Ovary (tissue), 9 donors: Measurements from ENCODE around the gene MYO9B. TPM values are rescaled to one million over a fixed set of nuclear protein-coding genes. Genes with fewer than 3 reads are reported as not detected.
"Not testable (repeated sequence)": the region's sequence is repeated elsewhere in the genome, so short reads cannot be mapped to it uniquely, and the experiment has no call there.

Experiments
- DNase-seq, 5 donors: peaks; one replicate each; pipeline ENCODE4 v3.0.0-alpha.2; 2019 to 2020
- H3K27ac ChIP-seq, 2 donors: fragments of 200-600 bp; one replicate each; pipeline versions ENCODE4 v1.5.1 to v1.8.0; 2019 to 2022
- H3K27me3 ChIP-seq: fragments of 200-600 bp; one replicate; pipeline ENCODE4 v1.8.0; 2022
- H3K36me3 ChIP-seq: fragments of 200-600 bp; sonication (generic); one replicate; pipeline ENCODE4 v1.5.1; 2019
- H3K4me1 ChIP-seq: one replicate; pipeline ENCODE4 v1.8.1; 2013; ENCODE audit warnings: mild to moderate bottlenecking, moderate library complexity; ENCODE audit not compliant: insufficient read depth
- H3K4me3 ChIP-seq: fragments of 200-600 bp; sonication (generic); one replicate; pipeline ENCODE4 v1.5.1; 2017
- H3K9me3 ChIP-seq, 2 donors: fragments of 200-600 bp in 1 of 2; sonication (generic) in 1 of 2; one replicate each; pipeline versions ENCODE4 v1.5.1 to v1.8.1; 2013 to 2019; ENCODE audit warnings: mild to moderate bottlenecking in 1 of 2, moderate library complexity in 1 of 2
- CTCF ChIP-seq, 3 donors: fragments of 450-650 bp in 2 of 3; fragments of 200-600 bp in 1 of 3; IDR thresholded peaks; one replicate each; pipeline versions ENCODE4 v1.5.1 to v1.8.0; 2016 to 2022; ENCODE audit warnings: antibody characterized with exemption in 3 of 3, mild to moderate bottlenecking in 1 of 3
- EP300 ChIP-seq: sonication (generic); formaldehyde crosslinking; IDR thresholded peaks from one replicate; pipeline ENCODE4 v1.6.1; 2017; ENCODE audit warnings: antibody characterized with exemption
- POLR2A ChIP-seq: fragments of 450-650 bp; IDR thresholded peaks from one replicate; pipeline ENCODE4 v1.6.1; 2017; ENCODE audit warnings: antibody characterized with exemption, mild to moderate bottlenecking, moderate library complexity
- WGBS, 3 donors: extraction: QIAGEN DNeasy Blood & Tissue Kit in 1 of 3; methylation state at CpG; one replicate each; pipeline versions ENCODE4 v1.1.5 to v1.1.7; 2013 to 2017; 5-methylcytosine and 5-hydroxymethylcytosine counted together
- intact Hi-C, 4 donors: fragments of 100-400 bp; cut with DNase I; formaldehyde crosslinking; loops; one replicate each; pipeline versions ENCODE4 v1.11.0 to v1.15.1; 2022 to 2023
- polyA plus RNA-seq, 2 donors: library from polyadenylated mRNA; stranded (reverse); fragments of 200-250 nt in 1 of 2; fragments of 350-450 nt in 1 of 2; fragmentation: Illumina TruSeq in 1 of 2; extraction: RNeasy Lipid Tissue Mini Kit (QIAGEN cat#74804) in 1 of 2; gene quantifications; one replicate each; pipeline ENCODE4 v1.2.3, GENCODE V29; 2013 to 2014
- total RNA-seq, 7 donors: library from RNA; depleted of rRNA in 2 of 7; stranded (reverse); fragments of >200 nt in 2 of 7; fragmentation: NEBNext Ultra II Directional in 3 of 7; extraction: Animal tissue kit (Norgen Biotek cat#: 25700) in 3 of 7; gene quantifications; one replicate each; pipeline versions ENCODE4 v1.1.0 to v1.2.4, GENCODE V29; 2016 to 2023
- donor health status: DM: no; HTN: no; CAD: no; lungs with moderate emphysema.
- donor health status: DM: no; HTN: no; CAD: no.
- donor health status: Bipolar disorder and iron deficiency.
- donor health status: DM: yes; HTN: yes; CAD: no.
- donor health status: DM: no; HTN: no; CAD: no.
- donor health status: DM: yes; HTN: yes; CAD: no.

Gene MYO9B
- total and polyA plus RNA-seq, 9 donors: 17.9 to 56.3 (median 34.1) TPM

- Histone ChIP-seq H3K4me1 (no peaks in the 10 kb centered on the region), H3K27ac (no peak overlapping the region), H3K4me3 (no peak overlapping the region), H3K9me3 (no peaks in the 10 kb centered on the region), H3K27me3 (no peaks in the 10 kb centered on the region), H3K36me3 (no peaks in the 10 kb centered on the region)
- intact Hi-C loops: no loop called here
- 94 to 95% (median 95%) methylated on average over 2 of the region's 2 CpGs for WGBS, 3 donors
- no peak for TF ChIP-seq EP300
- no peak for TF ChIP-seq POLR2A
- no peak for TF ChIP-seq CTCF (IDR thresholded peaks at IDR 0.05)
- no peak for DNase-seq
These were observed 17.1 kb downstream of the MYO9B start for GRCh38 chr19:17092696-17093095.

DNA sequence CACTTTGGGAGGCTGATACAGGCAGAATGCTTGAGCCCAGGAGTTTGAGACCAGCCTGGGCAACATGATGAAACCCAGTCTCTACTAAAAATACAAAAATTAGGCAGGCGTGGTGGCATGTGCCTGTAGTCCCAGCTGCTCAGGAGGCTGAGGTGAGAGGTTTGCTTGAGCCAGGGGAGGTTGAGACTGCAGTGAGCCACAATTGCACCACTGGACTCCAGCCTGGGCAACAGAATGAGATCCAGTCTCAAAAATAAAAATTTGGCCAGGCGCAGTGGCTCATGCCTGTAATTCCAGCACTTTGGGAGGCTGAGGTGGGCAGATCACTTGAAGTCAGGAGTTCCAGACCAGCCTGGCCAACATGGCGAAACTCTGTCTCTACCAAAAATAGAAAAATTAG is 19.1 kb downstream of the MYO9B start:
- H3K36me3 ChIP-seq, H3K4me3 ChIP-seq, intact Hi-C loops, H3K27me3 ChIP-seq, H3K9me3 ChIP-seq, DNase-seq, H3K4me1 ChIP-seq: not testable (repeated sequence)
- peak overlapping the region in 1 of 2 donors; percentile 45 for H3K27ac ChIP-seq
- WGBS, 3 donors: 83 to 93% (median 91%) methylated on average over 3 of the region's 3 CpGs

DNA sequence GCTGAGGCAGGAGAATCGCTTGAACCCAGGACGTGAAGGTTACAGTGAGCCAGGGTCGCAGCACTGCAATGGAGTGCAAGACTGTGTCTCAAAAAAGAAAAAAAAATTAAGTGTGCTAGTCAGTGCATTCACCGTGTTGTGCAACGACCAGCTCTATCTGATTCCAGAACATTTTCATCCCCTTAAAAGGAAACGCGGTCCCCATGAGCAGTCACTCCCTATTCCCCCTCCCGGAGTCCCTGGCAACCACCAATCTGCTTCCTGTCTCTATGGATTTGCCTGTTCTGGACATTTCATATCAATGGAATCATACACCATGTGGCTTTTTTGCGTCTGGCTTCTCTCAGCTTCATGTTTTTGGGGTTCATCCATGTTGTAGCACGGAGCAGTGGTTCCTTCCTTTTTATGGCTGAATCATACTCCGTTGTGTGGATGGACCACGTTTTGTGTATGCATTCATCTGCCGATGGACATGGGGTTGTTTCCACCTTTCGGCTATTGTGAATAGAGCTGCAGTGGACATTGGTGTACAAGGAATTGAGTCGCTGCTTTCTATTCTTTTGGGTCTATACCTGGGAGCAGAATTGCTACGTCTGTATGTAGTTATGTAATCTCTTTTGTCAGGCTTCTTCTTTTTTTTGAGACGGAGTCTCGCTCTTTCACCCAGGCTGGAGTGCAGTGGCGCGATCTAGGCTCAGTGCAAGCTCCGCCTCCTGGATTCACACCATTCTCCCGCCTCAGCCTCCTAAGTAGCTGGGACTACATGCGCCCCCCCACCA is 19.8 kb downstream of the MYO9B start:
- WGBS, 3 donors: 80 to 87% (median 86%) methylated on average over 23 of the region's 23 CpGs
- Histone ChIP-seq H3K36me3 (no peaks in the 10 kb centered on the region), H3K27me3 (no peaks in the 10 kb centered on the region), H3K4me1 (no peaks in the 10 kb centered on the region), H3K9me3 (no peaks in the 10 kb centered on the region), H3K4me3 (no peak overlapping the region), H3K27ac (peak overlapping the region in 1 of 2 donors; percentile 45)
- TF ChIP-seq POLR2A: no peak
- no peak for TF ChIP-seq CTCF (IDR thresholded peaks at IDR 0.05)
- intact Hi-C loops: no loop called here
- DNase-seq: peak in 1 of 5 donors; percentile 36

DNA sequence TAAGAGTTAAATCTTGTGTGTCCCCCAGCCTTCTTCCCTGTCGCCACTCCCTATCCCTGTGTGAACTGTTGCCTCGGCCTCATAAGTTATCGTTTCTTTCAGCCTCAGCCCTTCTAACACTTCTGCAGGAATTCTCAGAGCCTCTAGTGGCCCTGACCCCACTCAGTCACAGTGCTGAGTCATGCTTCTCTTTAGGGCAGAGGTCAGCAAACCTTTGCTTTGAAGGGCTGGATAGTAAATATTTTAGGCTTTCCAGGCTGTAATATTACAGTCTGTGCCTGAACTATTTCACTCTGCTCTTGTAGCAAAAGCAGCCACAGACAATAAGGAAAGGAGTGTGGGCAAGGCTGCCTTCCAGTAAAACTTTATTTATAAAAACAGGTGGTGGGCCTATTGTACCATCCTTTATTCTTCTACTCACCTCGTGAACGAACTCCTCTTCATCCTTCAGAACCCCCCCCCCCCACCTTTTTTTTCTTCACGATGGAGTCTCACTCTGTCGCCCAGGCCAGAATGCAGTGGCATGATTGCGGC is 22.1 kb downstream of the MYO9B start:
- Histone ChIP-seq H3K36me3 (no peaks in the 10 kb centered on the region), H3K4me3 (no peak overlapping the region), H3K27ac (no peak overlapping the region), H3K4me1 (no peaks in the 10 kb centered on the region), H3K27me3 (no peaks in the 10 kb centered on the region), H3K9me3 (no peaks in the 10 kb centered on the region)
- WGBS, 3 donors: 55 to 62% (median 59%) methylated on average over 8 of the region's 8 CpGs
- DNase-seq: no peak
- intact Hi-C loops: no loop called here
- TF ChIP-seq POLR2A (no peak), EP300 (no peak), CTCF (IDR thresholded peaks at IDR 0.05) (no peak)

DNA sequence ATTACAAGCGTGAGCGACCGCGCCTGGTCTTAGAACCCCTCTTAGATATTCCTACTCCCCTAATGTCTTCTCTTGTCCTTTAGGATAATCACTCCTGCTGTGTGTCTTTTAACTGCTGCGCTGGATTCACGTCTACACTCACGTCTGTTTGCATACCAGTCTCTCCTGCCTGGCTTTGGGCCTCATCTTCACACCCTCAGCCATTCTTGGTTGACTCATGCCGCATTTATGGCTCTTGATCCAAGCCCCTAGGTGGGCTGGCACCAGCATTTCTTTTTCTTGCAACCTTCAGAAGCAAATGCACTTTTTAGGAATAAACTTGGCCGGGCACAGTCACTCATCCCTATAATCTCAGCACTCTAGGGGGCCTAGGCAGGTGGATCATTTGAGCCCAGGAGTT is 22.7 kb downstream of the MYO9B start:
- no peak for DNase-seq
- Histone ChIP-seq H3K27me3 (no peaks in the 10 kb centered on the region), H3K9me3 (no peaks in the 10 kb centered on the region), H3K36me3 (no peaks in the 10 kb centered on the region), H3K27ac (no peak overlapping the region), H3K4me3 (no peak overlapping the region), H3K4me1 (no peaks in the 10 kb centered on the region)
- intact Hi-C loops: no loop called here
- WGBS, 3 donors: 89 to 94% (median 93%) methylated on average over 9 of the region's 9 CpGs
- TF ChIP-seq POLR2A (no peak), CTCF (IDR thresholded peaks at IDR 0.05) (no peak), EP300 (no peak)
